Liver (tissue), 3 donors: ENCODE data around the gene GLT1D1.

ENCODE experiments used
- CTCF ChIP-seq: fragments of 150-350 bp; IDR thresholded peaks from 2 replicates; pipeline ENCODE4 v1.5.1; 2017; ENCODE audit warnings: improper control_type of control experiment, low read depth, low read length; ENCODE audit not compliant: missing input control
- GABPA ChIP-seq, 2 donors: IDR thresholded peaks in 1 of 2; conservative IDR thresholded peaks in 1 of 2; 2 replicates each; pipeline ENCODE4 v1.6.1; 2016; ENCODE audit warnings: antibody characterized with exemption in 2 of 2, mild to moderate bottlenecking in 1 of 2, moderate library complexity in 1 of 2
- JUND ChIP-seq, 2 donors: IDR thresholded peaks; 2 replicates each; pipeline ENCODE4 v1.6.1; 2016; ENCODE audit warnings: antibody characterized with exemption in 2 of 2
- REST ChIP-seq: IDR thresholded peaks from 2 replicates; pipeline ENCODE4 v1.6.1; 2016; ENCODE audit warnings: antibody characterized with exemption, mild to moderate bottlenecking
- TAF1 ChIP-seq: conservative IDR thresholded peaks from 2 replicates; pipeline ENCODE4 v1.6.1; 2016; ENCODE audit warnings: antibody characterized with exemption, mild to moderate bottlenecking
- donor health status: healthy.
- donor health status: healthy.

GRCh38 chr12:128938886-128939285, 85.6 kb downstream of the GLT1D1 start:
- TF ChIP-seq CTCF (no peak), JUND (IDR thresholded peaks at IDR 0.05) (peak in 1 of 2 donors; percentile 68), GABPA (IDR thresholded peaks at IDR 0.05 in 1 of 2, conservative IDR thresholded peaks at IDR 0.05 in 1 of 2) (no peak), TAF1 (no peak), REST (peak; percentile 68)
